H9 (cell line): ENCODE data around the gene WFIKKN1. TPM values are rescaled to one million over a fixed set of nuclear protein-coding genes. Genes with fewer than 3 reads are reported as not detected.
A peak's percentile ranks its signal among the peaks of the same experiment; 100 is the strongest.

Experiments used
- DNase-seq: peaks from one replicate; pipeline ENCODE4 v3.0.0-alpha.2; 2017
- H2AFZ ChIP-seq: one replicate; pipeline ENCODE4 v1.6.1; 2013; ENCODE audit warnings: mild to moderate bottlenecking, low read length, control low read depth, moderate library complexity
- H2AK5ac ChIP-seq: 2 replicates; pipeline ENCODE4 v1.6.1; 2013; ENCODE audit warnings: low read length, control low read depth, mixed read lengths; ENCODE audit not compliant: insufficient read length
- H2BK120ac ChIP-seq: one replicate; pipeline ENCODE4 v1.6.1; 2013; ENCODE audit warnings: low read depth, mild to moderate bottlenecking, low read length, control low read depth, inconsistent platforms; ENCODE audit not compliant: poor library complexity, severe bottlenecking
- H2BK12ac ChIP-seq: 2 replicates; pipeline ENCODE4 v1.6.1; 2013; ENCODE audit warnings: low read length, control low read depth, mixed read lengths, low read depth; ENCODE audit not compliant: insufficient read length
- H2BK15ac ChIP-seq: 2 replicates; pipeline ENCODE4 v1.6.1; 2013; ENCODE audit warnings: low read depth, low read length, control low read depth
- H2BK20ac ChIP-seq: one replicate; pipeline ENCODE4 v1.6.1; 2013; ENCODE audit warnings: low read depth, mild to moderate bottlenecking, low read length, control low read depth, inconsistent platforms; ENCODE audit not compliant: poor library complexity, severe bottlenecking
- H2BK5ac ChIP-seq: 2 replicates; pipeline ENCODE4 v1.6.1; 2013; ENCODE audit warnings: low read length, control low read depth, mixed read lengths; ENCODE audit not compliant: insufficient read length
- H3K14ac ChIP-seq: 2 replicates; pipeline ENCODE4 v1.6.1; 2013; ENCODE audit warnings: low read length, control low read depth; ENCODE audit not compliant: insufficient read depth
- H3K18ac ChIP-seq: 2 replicates; pipeline ENCODE4 v1.6.1; 2013; ENCODE audit warnings: low read depth, mild to moderate bottlenecking, mixed read lengths, low read length, control low read depth; ENCODE audit not compliant: insufficient read length
- H3K23ac ChIP-seq: 2 replicates; pipeline ENCODE4 v1.6.1; 2013; ENCODE audit warnings: low read length, control low read depth, mixed read lengths, low read depth; ENCODE audit not compliant: insufficient read length
- H3K23me2 ChIP-seq: 2 replicates; pipeline ENCODE4 v1.6.1; 2013; ENCODE audit warnings: low read depth, mild to moderate bottlenecking, mixed read lengths, low read length, control low read depth; ENCODE audit not compliant: insufficient read length, poor library complexity, severe bottlenecking
- H3K27ac ChIP-seq: 2 replicates; pipeline ENCODE4 v1.5.1; 2013; ENCODE audit warnings: low read length, control low read depth, mixed read lengths, low read depth; ENCODE audit not compliant: insufficient read length
- H3K27me3 ChIP-seq: 2 replicates; pipeline ENCODE4 v1.6.1; 2013; ENCODE audit warnings: low read length, control low read depth, inconsistent platforms; ENCODE audit not compliant: insufficient read depth
- H3K4ac ChIP-seq: 2 replicates; pipeline ENCODE4 v1.6.1; 2013; ENCODE audit warnings: low read depth, mild to moderate bottlenecking, control low read depth, inconsistent platforms, low read length, moderate library complexity
- H3K4me1 ChIP-seq: 2 replicates; pipeline ENCODE4 v1.6.1; 2013; ENCODE audit warnings: low read length, control low read depth, inconsistent platforms; ENCODE audit not compliant: insufficient read depth
- H3K4me2 ChIP-seq: 2 replicates; pipeline ENCODE4 v1.6.1; 2013; ENCODE audit warnings: low read length, control low read depth, mixed read lengths; ENCODE audit not compliant: insufficient read length, insufficient read depth
- H3K56ac ChIP-seq: 2 replicates; pipeline ENCODE4 v1.6.1; 2013; ENCODE audit warnings: low read depth, mild to moderate bottlenecking, mixed read lengths, low read length, control low read depth; ENCODE audit not compliant: insufficient read length
- H3K79me1 ChIP-seq: 2 replicates; pipeline ENCODE4 v1.6.1; 2013; ENCODE audit warnings: low read depth, mild to moderate bottlenecking, moderate library complexity, low read length, control low read depth, inconsistent platforms; ENCODE audit not compliant: insufficient read depth, poor library complexity, severe bottlenecking
- H3K79me2 ChIP-seq: 2 replicates; pipeline ENCODE4 v1.6.1; 2013; ENCODE audit warnings: low read length, control low read depth, inconsistent platforms; ENCODE audit not compliant: insufficient read depth
- H3K9ac ChIP-seq: 2 replicates; pipeline ENCODE4 v1.6.1; 2013; ENCODE audit warnings: low read length, control low read depth, mixed read lengths; ENCODE audit not compliant: insufficient read length; ENCODE audit errors: extremely low read depth
- H3K9me3 ChIP-seq: one replicate; pipeline ENCODE4 v1.6.1; 2013; ENCODE audit warnings: low read depth, low read length, inconsistent platforms; ENCODE audit not compliant: control insufficient read depth
- H3T11ph ChIP-seq: one replicate; pipeline ENCODE4 v1.6.1; 2013; ENCODE audit warnings: mild to moderate bottlenecking, low read length, control low read depth, inconsistent platforms
- H4K20me1 ChIP-seq: one replicate; pipeline ENCODE4 v1.6.1; 2013; ENCODE audit not compliant: control insufficient read depth, insufficient read length, insufficient read depth
- H4K5ac ChIP-seq: 2 replicates; pipeline ENCODE4 v1.6.1; 2013; ENCODE audit warnings: low read depth, mild to moderate bottlenecking, mixed read lengths, low read length, control low read depth; ENCODE audit not compliant: insufficient read length
- H4K8ac ChIP-seq: replicated peaks from 2 replicates; pipeline ENCODE4 v1.6.1; 2013; ENCODE audit warnings: low read length, control low read depth, mixed read lengths, low read depth; ENCODE audit not compliant: insufficient read length
- H4K91ac ChIP-seq: 2 replicates; pipeline ENCODE4 v1.6.1; 2013; ENCODE audit warnings: low read depth, mild to moderate bottlenecking, moderate library complexity, mixed read lengths, low read length, control low read depth; ENCODE audit not compliant: insufficient read length
- H3K27ac Mint-ChIP-seq, 3 experiments: 2 replicates in 2 of 3; 3 replicates in 1 of 3; pipeline ENCODE4 v1.8.0; 2020 to 2021; ENCODE audit warnings: mixed read lengths in 3 of 3, mild to moderate bottlenecking in 1 of 3, moderate library complexity in 1 of 3
- H3K27me3 Mint-ChIP-seq: 2 replicates; pipeline ENCODE4 v1.8.0; 2021; ENCODE audit warnings: low read depth, mild to moderate bottlenecking, moderate library complexity, mixed read lengths
- H3K36me3 Mint-ChIP-seq, 3 experiments: 2 replicates in 2 of 3; 3 replicates in 1 of 3; pipeline ENCODE4 v1.8.0; 2020 to 2021; ENCODE audit warnings: low read depth in 3 of 3, mixed read lengths in 3 of 3; ENCODE audit not compliant: insufficient read depth in 1 of 3
- H3K4me1 Mint-ChIP-seq, 2 experiments: 2 replicates each; pipeline ENCODE4 v1.8.0; 2020; ENCODE audit warnings: mixed read lengths in 2 of 2
- H3K4me3 Mint-ChIP-seq, 2 experiments: 2 replicates in 1 of 2; 3 replicates in 1 of 2; pipeline ENCODE4 v1.8.0; 2020 to 2021; ENCODE audit warnings: mild to moderate bottlenecking in 2 of 2, mixed read lengths in 2 of 2, moderate library complexity in 1 of 2
- H3K9me3 Mint-ChIP-seq, 2 experiments: 2 replicates in 1 of 2; 3 replicates in 1 of 2; pipeline ENCODE4 v1.8.0; 2020; ENCODE audit warnings: mild to moderate bottlenecking in 2 of 2, mixed read lengths in 2 of 2, moderate library complexity in 1 of 2
- WGBS: extraction: QIAGEN DNeasy Blood & Tissue Kit; methylation state at CpG from one replicate; pipeline ENCODE4 v1.1.7; 2013; ENCODE audit warnings: missing lambda C conversion rate, low lambda C conversion rate, mixed read lengths; ENCODE audit not compliant: insufficient read length; ENCODE audit errors: extremely low coverage; 5-methylcytosine and 5-hydroxymethylcytosine counted together
- total RNA-seq: library from RNA; stranded (reverse); gene quantifications from 2 replicates; pipeline ENCODE4 v1.2.1, GENCODE V29; 2021
- TF ChIP-seq, protein P1 (sequence below): fragments of 200-600 bp; sonication (generic); conservative IDR thresholded peaks from 3 replicates; pipeline ENCODE4 v1.8.0; 2021; ENCODE audit warnings: antibody characterized with exemption, mild to moderate bottlenecking

The WFIKKN1 gene
- total RNA-seq, 1 experiment from 2014 or later: 8.3 TPM

GRCh38 chr16:635573-636205 lies 4.9 kb downstream of the WFIKKN1 start:
- Histone ChIP-seq H2BK15ac (no peak overlapping the region), H3K4ac (no peak overlapping the region), H3K27ac (no peak overlapping the region), H4K20me1 (no peaks in the 10 kb centered on the region), H3K14ac (no peak overlapping the region), H3K23me2 (peaks cover 12% of the 10 kb centered on the region), H3K4me2 (peak overlapping the region; percentile 50), H2BK12ac (no peak overlapping the region), H2BK120ac (no peak overlapping the region), H2AK5ac (no peak overlapping the region), H2BK5ac (no peak overlapping the region), H3K9me3 (no peaks in the 10 kb centered on the region), H4K91ac (no peak overlapping the region), H3T11ph (no peak overlapping the region), H3K18ac (no peak overlapping the region), H3K27me3 (no peaks in the 10 kb centered on the region), H3K79me1 (no peaks in the 10 kb centered on the region), H3K56ac (no peak overlapping the region), H2AFZ (no peak overlapping the region), H4K5ac (no peak overlapping the region), H3K9ac (peak overlapping the region; percentile 63), H3K79me2 (peaks cover 2% of the 10 kb centered on the region; the same call in 1 of the 2 replicates), H3K4me1 (no peaks in the 10 kb centered on the region; the same call in 1 of the 2 replicates), H2BK20ac (no peak overlapping the region), H3K23ac (no peak overlapping the region), H4K8ac (no peak overlapping the region)
- Mint-ChIP-seq H3K36me3 (peaks cover 0 to 6% (median 1%) of the 10 kb centered on the region in 3 experiments; a peak in 4 of 7 replicates), H3K9me3 (peaks cover 3% of the 10 kb centered on the region in 2 experiments; a peak in 2 of 5 replicates), H3K27ac (no peak overlapping the region), H3K27me3 (peaks cover 2% of the 10 kb centered on the region; the same call in 1 of the 2 replicates), H3K4me3 (peak overlapping the region; percentile 82 to 96), H3K4me1 (peaks cover 11 to 28% of the 10 kb centered on the region in 2 experiments)
- TF ChIP-seq, protein P1, sequence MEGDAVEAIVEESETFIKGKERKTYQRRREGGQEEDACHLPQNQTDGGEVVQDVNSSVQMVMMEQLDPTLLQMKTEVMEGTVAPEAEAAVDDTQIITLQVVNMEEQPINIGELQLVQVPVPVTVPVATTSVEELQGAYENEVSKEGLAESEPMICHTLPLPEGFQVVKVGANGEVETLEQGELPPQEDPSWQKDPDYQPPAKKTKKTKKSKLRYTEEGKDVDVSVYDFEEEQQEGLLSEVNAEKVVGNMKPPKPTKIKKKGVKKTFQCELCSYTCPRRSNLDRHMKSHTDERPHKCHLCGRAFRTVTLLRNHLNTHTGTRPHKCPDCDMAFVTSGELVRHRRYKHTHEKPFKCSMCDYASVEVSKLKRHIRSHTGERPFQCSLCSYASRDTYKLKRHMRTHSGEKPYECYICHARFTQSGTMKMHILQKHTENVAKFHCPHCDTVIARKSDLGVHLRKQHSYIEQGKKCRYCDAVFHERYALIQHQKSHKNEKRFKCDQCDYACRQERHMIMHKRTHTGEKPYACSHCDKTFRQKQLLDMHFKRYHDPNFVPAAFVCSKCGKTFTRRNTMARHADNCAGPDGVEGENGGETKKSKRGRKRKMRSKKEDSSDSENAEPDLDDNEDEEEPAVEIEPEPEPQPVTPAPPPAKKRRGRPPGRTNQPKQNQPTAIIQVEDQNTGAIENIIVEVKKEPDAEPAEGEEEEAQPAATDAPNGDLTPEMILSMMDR: no peak
- DNase-seq: no peak
- no CpG with 5 or more reads among the region's 55 CpGs for WGBS
